Neuronal stem cell (in vitro differentiated cells): ENCODE results near the gene HMGA1.
A peak's percentile ranks its signal among the peaks of the same experiment; 100 is the strongest.

Experiments used
- DNase-seq: peaks from one replicate; pipeline ENCODE4 v3.0.0-alpha.2; 2013; ENCODE audit warnings: low spot score
- H2AFZ ChIP-seq: one replicate; pipeline ENCODE4 v1.6.1; 2013; ENCODE audit warnings: mild to moderate bottlenecking, low read length, inconsistent platforms
- H2AK5ac ChIP-seq: 2 replicates; pipeline ENCODE4 v1.6.1; 2013; ENCODE audit warnings: low read depth, mild to moderate bottlenecking, inconsistent platforms, low read length, moderate library complexity, mixed read lengths
- H2BK120ac ChIP-seq: 2 replicates; pipeline ENCODE4 v1.6.1; 2013; ENCODE audit warnings: low read depth, mild to moderate bottlenecking, inconsistent platforms, low read length, moderate library complexity, mixed read lengths
- H2BK12ac ChIP-seq: one replicate; pipeline ENCODE4 v1.6.1; 2013; ENCODE audit warnings: low read length, inconsistent platforms
- H2BK15ac ChIP-seq: 2 replicates; pipeline ENCODE4 v1.6.1; 2013; ENCODE audit warnings: mild to moderate bottlenecking, low read length, inconsistent platforms, mixed read lengths
- H2BK5ac ChIP-seq: one replicate; pipeline ENCODE4 v1.6.1; 2013; ENCODE audit warnings: inconsistent platforms, mild to moderate bottlenecking, low read length, moderate library complexity
- H3K14ac ChIP-seq: one replicate; pipeline ENCODE4 v1.6.1; 2013; ENCODE audit warnings: low read length, inconsistent platforms
- H3K18ac ChIP-seq: 2 replicates; pipeline ENCODE4 v1.6.1; 2013; ENCODE audit warnings: low read length, inconsistent platforms
- H3K23ac ChIP-seq: 2 replicates; pipeline ENCODE4 v1.6.1; 2013; ENCODE audit warnings: low read depth, mild to moderate bottlenecking, mixed read lengths, low read length, inconsistent platforms; ENCODE audit not compliant: poor library complexity
- H3K27ac ChIP-seq: replicated peaks from 3 replicates; pipeline ENCODE4 v1.5.1; 2013; ENCODE audit warnings: low read length, inconsistent platforms
- H3K27me3 ChIP-seq, 3 experiments: 2 replicates each; pipeline ENCODE4 v1.6.1; 2013; ENCODE audit warnings: low read length in 3 of 3, mild to moderate bottlenecking in 2 of 3, inconsistent platforms in 1 of 3, low read depth in 1 of 3, mixed read lengths in 1 of 3, moderate library complexity in 1 of 3; ENCODE audit not compliant: control insufficient read depth in 3 of 3, insufficient read depth in 3 of 3
- H3K36me3 ChIP-seq, 2 donors: replicated peaks in 1 of 2; 2 replicates each; pipeline ENCODE4 v1.6.1; 2013; ENCODE audit warnings: low read length in 2 of 2; ENCODE audit not compliant: control insufficient read depth in 2 of 2, insufficient read depth in 2 of 2
- H3K4ac ChIP-seq: 2 replicates; pipeline ENCODE4 v1.6.1; 2013; ENCODE audit warnings: inconsistent platforms, mild to moderate bottlenecking, low read length, moderate library complexity
- H3K4me1 ChIP-seq, 2 donors: 1 replicate in 1 of 2; 2 replicates in 1 of 2; pipeline ENCODE4 v1.6.1; 2013; ENCODE audit warnings: low read length in 2 of 2, low read depth in 1 of 2; ENCODE audit not compliant: control insufficient read depth in 2 of 2, insufficient read depth in 1 of 2
- H3K4me2 ChIP-seq: one replicate; pipeline ENCODE4 v1.6.1; 2013; ENCODE audit warnings: mild to moderate bottlenecking, low read length, inconsistent platforms; ENCODE audit not compliant: insufficient read depth, poor library complexity, severe bottlenecking
- H3K4me3 ChIP-seq, 2 donors: 2 replicates each; pipeline ENCODE4 v1.5.1; 2013; ENCODE audit warnings: low read length in 2 of 2, mild to moderate bottlenecking in 2 of 2, inconsistent platforms in 1 of 2, moderate library complexity in 1 of 2
- H3K79me1 ChIP-seq: one replicate; pipeline ENCODE4 v1.6.1; 2013; ENCODE audit warnings: low read depth, mild to moderate bottlenecking, inconsistent platforms, low read length, moderate library complexity
- H3K9ac ChIP-seq: one replicate; pipeline ENCODE4 v1.6.1; 2013; ENCODE audit warnings: mild to moderate bottlenecking, low read depth, low read length, inconsistent platforms; ENCODE audit not compliant: poor library complexity
- H3K9me3 ChIP-seq, 2 donors: replicated peaks in 1 of 2; 2 replicates each; pipeline versions ENCODE3 to v1.6.1; 2013; ENCODE audit warnings: low read length in 2 of 2, mild to moderate bottlenecking in 2 of 2, inconsistent platforms in 1 of 2, low read depth in 1 of 2, mixed read lengths in 1 of 2, moderate library complexity in 1 of 2; ENCODE audit not compliant: control insufficient read depth in 2 of 2, insufficient read depth in 1 of 2
- H4K8ac ChIP-seq: one replicate; pipeline ENCODE4 v1.6.1; 2013; ENCODE audit warnings: low read depth, mild to moderate bottlenecking, inconsistent platforms, low read length, moderate library complexity
- H4K91ac ChIP-seq: one replicate; pipeline ENCODE4 v1.6.1; 2013; ENCODE audit warnings: low read length, low read depth, mild to moderate bottlenecking, inconsistent platforms; ENCODE audit not compliant: poor library complexity
- WGBS, 2 donors: extraction: QIAGEN DNeasy Blood & Tissue Kit; methylation state at CpG; one replicate each; pipeline ENCODE4 v1.1.7; 2013; ENCODE audit warnings: missing lambda C conversion rate in 2 of 2, mixed read lengths in 1 of 2; ENCODE audit not compliant: insufficient read length in 2 of 2, insufficient replicate concordance in 1 of 2; ENCODE audit errors: extremely low coverage in 2 of 2; 5-methylcytosine and 5-hydroxymethylcytosine counted together

Gene HMGA1

GRCh38 chr6:34194772-34195171, 41.9 kb upstream of the HMGA1 start:
- DNase-seq = no peak
- Histone ChIP-seq H3K79me1 (no peaks in the 10 kb centered on the region), H3K36me3 (no peaks in the 10 kb centered on the region), H2AFZ (no peak overlapping the region), H2AK5ac (no peak overlapping the region), H3K4me2 (no peak overlapping the region), H3K18ac (no peak overlapping the region), H2BK120ac (no peak overlapping the region), H3K9ac (no peak overlapping the region), H3K4me3 (no peak overlapping the region), H4K91ac (no peak overlapping the region), H3K4me1 (peaks cover 0 to 3% of the 10 kb centered on the region in 2 donors), H2BK15ac (no peak overlapping the region), H2BK5ac (no peak overlapping the region), H3K27me3 (peaks cover 0 to 7% (median 4%) of the 10 kb centered on the region in 3 experiments), H3K14ac (no peak overlapping the region), H3K23ac (no peak overlapping the region), H3K4ac (no peak overlapping the region), H4K8ac (no peak overlapping the region), H3K27ac (no peak overlapping the region), H3K9me3 (no peaks in the 10 kb centered on the region), H2BK12ac (no peak overlapping the region)
- no CpG with 5 or more reads among the region's 3 CpGs for WGBS, 2 donors

- no peak overlapping the region for H3K9ac ChIP-seq
- H3K36me3 ChIP-seq = no peaks in the 10 kb centered on the region
- peak overlapping the region; percentile 97 for H2AK5ac ChIP-seq
- H3K4ac ChIP-seq = no peak overlapping the region
- no peak overlapping the region for H4K91ac ChIP-seq
- no peak overlapping the region for H3K14ac ChIP-seq
- no peaks in the 10 kb centered on the region for H3K9me3 ChIP-seq
- peak overlapping the region; percentile 91 for H3K18ac ChIP-seq
- peak overlapping the region; percentile 84 for H2AFZ ChIP-seq
- H3K27ac ChIP-seq = no peak overlapping the region
- peak overlapping the region; percentile 79 for H2BK12ac ChIP-seq
- peak overlapping the region; percentile 1 for H4K8ac ChIP-seq
- peaks cover 0 to 7% (median 2%) of the 10 kb centered on the region in 3 experiments for H3K27me3 ChIP-seq
- H3K23ac ChIP-seq = no peak overlapping the region
- no peak overlapping the region for H3K4me3 ChIP-seq
- no peak overlapping the region for H3K4me2 ChIP-seq
- H2BK15ac ChIP-seq = peak overlapping the region; percentile 92
- H3K4me1 ChIP-seq = peaks cover 0 to 3% of the 10 kb centered on the region in 2 donors
- no peak overlapping the region for H2BK120ac ChIP-seq
- no peaks in the 10 kb centered on the region for H3K79me1 ChIP-seq
- no peak for DNase-seq
- no CpG with 5 or more reads among the region's 7 CpGs for WGBS, 2 donors
- no peak overlapping the region for H2BK5ac ChIP-seq
Observed at GRCh38 chr6:34195726-34196115, 41.0 kb upstream of the HMGA1 start.

- Histone ChIP-seq H2AFZ (peak overlapping the region; percentile 84), H3K23ac (no peak overlapping the region), H3K4me2 (peak overlapping the region; percentile 35), H4K91ac (no peak overlapping the region), H3K36me3 (no peaks in the 10 kb centered on the region), H3K9me3 (no peaks in the 10 kb centered on the region), H3K4ac (no peak overlapping the region), H3K4me3 (peak overlapping the region in 1 of 2 donors; percentile 57), H3K27ac (no peak overlapping the region), H2BK120ac (no peak overlapping the region), H3K9ac (no peak overlapping the region), H3K14ac (no peak overlapping the region), H3K27me3 (peaks cover 0 to 7% (median 2%) of the 10 kb centered on the region in 3 experiments), H4K8ac (peak overlapping the region; percentile 33), H2BK12ac (peak overlapping the region; percentile 79), H3K4me1 (peaks cover 0 to 3% of the 10 kb centered on the region in 2 donors), H3K18ac (peak overlapping the region; percentile 91), H2BK5ac (no peak overlapping the region), H2AK5ac (peak overlapping the region; percentile 97), H2BK15ac (peak overlapping the region; percentile 92), H3K79me1 (no peaks in the 10 kb centered on the region)
- WGBS, 2 donors = no CpG with 5 or more reads among the region's 54 CpGs
- DNase-seq = peak; percentile 58
Observed at GRCh38 chr6:34196116-34196832, 40.4 kb upstream of the HMGA1 start.

GRCh38 chr6:34196833-34197195, 39.9 kb upstream of the HMGA1 start:
- Histone ChIP-seq H2BK5ac (no peak overlapping the region), H4K8ac (peak overlapping the region; percentile 33), H2BK12ac (no peak overlapping the region), H3K4me2 (no peak overlapping the region), H2AK5ac (no peak overlapping the region), H3K36me3 (no peaks in the 10 kb centered on the region), H3K27ac (no peak overlapping the region), H3K18ac (peak overlapping the region; percentile 83), H4K91ac (no peak overlapping the region), H3K9me3 (no peaks in the 10 kb centered on the region), H2BK120ac (no peak overlapping the region), H3K4me1 (peaks cover 0 to 3% of the 10 kb centered on the region in 2 donors), H3K4me3 (peak overlapping the region in 1 of 2 donors; percentile 57), H3K9ac (no peak overlapping the region), H3K14ac (no peak overlapping the region), H3K4ac (no peak overlapping the region), H2BK15ac (no peak overlapping the region), H3K79me1 (no peaks in the 10 kb centered on the region), H3K23ac (no peak overlapping the region), H2AFZ (peak overlapping the region; percentile 84), H3K27me3 (peaks cover 0 to 7% (median 2%) of the 10 kb centered on the region in 3 experiments)
- WGBS, 2 donors = no CpG with 5 or more reads among the region's 10 CpGs
- no peak for DNase-seq
